Measurements from ENCODE around the gene GGA3.
"Not testable (repeated sequence)": the region's sequence is repeated elsewhere in the genome, so short reads cannot be mapped to it uniquely, and the experiment has no call there.

GRCh38 chr17:75207050-75207407 lies 54.4 kb downstream of the GGA3 start:
- not testable (repeated sequence) for TF ChIP-seq POLR2AphosphoS5, POLR2A, SPI1, TAF1 (IDR thresholded peaks at IDR 0.05; ENCODE audit: low read depth, low read length)

Data from GM12891 (cell line).